GM12874 (cell line): ENCODE measurements around the gene TNFSF11.

ENCODE experiments used
- CTCF ChIP-seq: IDR thresholded peaks from 2 replicates; pipeline ENCODE4 v1.5.1; 2011; ENCODE audit warnings: low read depth, mild to moderate bottlenecking, control low read depth, low read length, moderate library complexity; ENCODE audit not compliant: insufficient read depth

TNFSF11 gene

GRCh38 chr13:42638101-42638500 lies 64.1 kb downstream of the TNFSF11 start:
- no peak for TF ChIP-seq CTCF

GRCh38 chr13:42638886-42639285 lies 64.9 kb downstream of the TNFSF11 start:
- no peak for TF ChIP-seq CTCF

GRCh38 chr13:42643076-42643475 lies 69.1 kb downstream of the TNFSF11 start:
- TF ChIP-seq CTCF: no peak

- TF ChIP-seq CTCF: no peak
Measured at GRCh38 chr13:42644841-42645240, 70.9 kb downstream of the TNFSF11 start.

- no peak for TF ChIP-seq CTCF
Measured at GRCh38 chr13:42645717-42646116, 71.8 kb downstream of the TNFSF11 start.

- TF ChIP-seq CTCF: no peak
Measured at GRCh38 chr13:42649141-42649540, 75.2 kb downstream of the TNFSF11 start.

- no peak for TF ChIP-seq CTCF
Measured at GRCh38 chr13:42649831-42650230, 75.9 kb downstream of the TNFSF11 start.

- TF ChIP-seq CTCF: no peak
Measured at GRCh38 chr13:42650506-42650905, 76.6 kb downstream of the TNFSF11 start.
